GM06990 (cell line): ENCODE results near the gene TMEM151A.

Experiments used
- DNase-seq: peaks from one replicate; pipeline ENCODE4 v3.0.0-alpha.2; 2011; ENCODE audit not compliant: insufficient read length; ENCODE audit errors: extremely low read depth
- H3K27me3 ChIP-seq: replicated peaks from 2 replicates; pipeline ENCODE4 v1.6.0; 2011; ENCODE audit warnings: low read length; ENCODE audit not compliant: control insufficient read depth, insufficient read depth
- H3K36me3 ChIP-seq: 2 replicates; pipeline ENCODE4 v1.5.1; 2011; ENCODE audit warnings: low read length; ENCODE audit not compliant: control insufficient read depth, insufficient read depth
- H3K4me3 ChIP-seq: replicated peaks from 2 replicates; pipeline ENCODE4 v1.5.1; 2011; ENCODE audit warnings: low read depth, mild to moderate bottlenecking, control low read depth, low read length
- TF ChIP-seq, protein P1 (sequence below): IDR thresholded peaks from 2 replicates; pipeline ENCODE4 v1.5.1; 2011; ENCODE audit warnings: low read length, control low read depth, mild to moderate bottlenecking, inconsistent platforms; ENCODE audit not compliant: insufficient read depth, poor library complexity, severe bottlenecking

TMEM151A gene

DNA sequence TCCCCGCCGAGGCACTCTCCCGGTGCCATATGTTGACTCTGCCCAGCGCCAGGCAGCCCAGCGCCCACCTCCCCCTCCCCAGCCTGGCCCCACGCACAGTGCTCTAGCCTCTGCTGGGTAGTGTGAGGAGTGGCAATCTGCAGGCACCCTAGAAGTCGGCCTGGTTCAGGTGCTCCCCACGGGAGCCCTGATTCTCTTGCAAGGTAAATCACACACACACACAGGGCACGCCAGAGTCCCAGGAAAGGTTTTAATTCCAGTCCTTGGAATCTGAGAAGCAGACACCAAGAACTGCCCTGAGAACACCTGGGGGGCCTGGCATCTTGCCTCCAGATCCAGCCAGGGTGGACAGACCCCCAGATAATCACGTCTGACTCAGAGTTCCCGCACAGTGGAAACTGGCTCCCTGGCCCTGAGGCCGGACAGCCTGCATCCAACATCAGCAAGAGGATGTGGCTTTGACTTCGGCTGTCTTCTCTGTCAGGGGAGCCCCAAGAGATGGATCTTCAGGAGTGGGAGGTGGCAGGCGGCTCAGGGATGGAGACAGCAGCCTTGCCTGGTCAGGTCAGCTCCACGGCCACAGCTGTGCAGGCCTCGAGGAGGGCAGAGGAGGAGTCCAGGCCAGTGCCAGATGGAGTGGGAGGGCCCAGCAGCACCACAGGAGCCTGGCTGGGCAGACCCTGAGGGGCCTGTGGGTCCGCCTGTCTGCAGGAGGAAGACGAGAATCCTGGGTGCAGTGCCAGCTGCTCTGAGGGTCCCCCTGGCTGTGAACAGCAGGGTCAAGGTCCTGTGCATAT is 45.6 kb downstream of the TMEM151A start:
- Histone ChIP-seq H3K4me3 (no peak overlapping the region), H3K36me3 (peaks cover 35% of the 10 kb centered on the region), H3K27me3 (no peaks in the 10 kb centered on the region)
- TF ChIP-seq, protein P1, sequence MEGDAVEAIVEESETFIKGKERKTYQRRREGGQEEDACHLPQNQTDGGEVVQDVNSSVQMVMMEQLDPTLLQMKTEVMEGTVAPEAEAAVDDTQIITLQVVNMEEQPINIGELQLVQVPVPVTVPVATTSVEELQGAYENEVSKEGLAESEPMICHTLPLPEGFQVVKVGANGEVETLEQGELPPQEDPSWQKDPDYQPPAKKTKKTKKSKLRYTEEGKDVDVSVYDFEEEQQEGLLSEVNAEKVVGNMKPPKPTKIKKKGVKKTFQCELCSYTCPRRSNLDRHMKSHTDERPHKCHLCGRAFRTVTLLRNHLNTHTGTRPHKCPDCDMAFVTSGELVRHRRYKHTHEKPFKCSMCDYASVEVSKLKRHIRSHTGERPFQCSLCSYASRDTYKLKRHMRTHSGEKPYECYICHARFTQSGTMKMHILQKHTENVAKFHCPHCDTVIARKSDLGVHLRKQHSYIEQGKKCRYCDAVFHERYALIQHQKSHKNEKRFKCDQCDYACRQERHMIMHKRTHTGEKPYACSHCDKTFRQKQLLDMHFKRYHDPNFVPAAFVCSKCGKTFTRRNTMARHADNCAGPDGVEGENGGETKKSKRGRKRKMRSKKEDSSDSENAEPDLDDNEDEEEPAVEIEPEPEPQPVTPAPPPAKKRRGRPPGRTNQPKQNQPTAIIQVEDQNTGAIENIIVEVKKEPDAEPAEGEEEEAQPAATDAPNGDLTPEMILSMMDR: no peak
- no peak for DNase-seq

- TF ChIP-seq, protein P1: no peak
- DNase-seq: no peak
- no peaks in the 10 kb centered on the region for H3K27me3 ChIP-seq
- peaks cover 36% of the 10 kb centered on the region for H3K36me3 ChIP-seq
- H3K4me3 ChIP-seq: no peak overlapping the region
Measured at GRCh38 chr11:66338276-66339161, 46.8 kb downstream of the TMEM151A start.

DNA sequence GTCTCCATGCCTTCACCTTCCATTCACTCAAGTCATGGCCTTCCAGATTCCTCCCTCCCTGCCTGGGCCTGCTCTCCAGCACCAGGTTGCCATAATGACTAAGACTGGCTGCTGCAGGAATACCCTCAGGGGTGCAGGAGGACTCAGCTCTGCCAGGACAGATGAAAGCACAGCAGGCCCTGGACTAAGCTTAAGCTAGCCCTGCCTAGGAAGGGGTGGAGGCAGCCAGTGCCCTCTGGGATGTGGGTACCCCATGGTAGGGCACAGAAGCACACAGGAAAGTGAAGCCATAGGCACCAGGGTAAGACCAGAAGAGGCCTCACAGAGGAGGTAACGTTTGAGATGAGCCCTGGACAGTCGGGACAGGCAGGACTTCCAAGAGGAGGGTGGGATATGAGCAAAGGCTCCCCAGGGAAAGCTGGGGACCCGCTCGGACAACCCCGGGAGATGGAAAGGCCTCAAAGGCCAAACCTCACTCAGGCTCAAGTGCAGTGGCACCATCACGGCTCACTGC is 47.5 kb downstream of the TMEM151A start:
- DNase-seq: no peak
- Histone ChIP-seq H3K4me3 (no peak overlapping the region), H3K36me3 (peaks cover 36% of the 10 kb centered on the region), H3K27me3 (no peaks in the 10 kb centered on the region)
- TF ChIP-seq, protein P1: no peak

- Histone ChIP-seq H3K4me3 (no peak overlapping the region), H3K36me3 (peaks cover 36% of the 10 kb centered on the region), H3K27me3 (no peaks in the 10 kb centered on the region)
- no peak for DNase-seq
- TF ChIP-seq, protein P1: no peak
Measured at GRCh38 chr11:66339686-66340483, 48.2 kb downstream of the TMEM151A start.
